Ovary (tissue), 9 donors: Measurements from ENCODE around the gene PCED1B. TPM values are rescaled to one million over a fixed set of nuclear protein-coding genes. Genes with fewer than 3 reads are reported as not detected.

Source experiments
- DNase-seq, 5 donors: peaks; one replicate each; pipeline ENCODE4 v3.0.0-alpha.2; 2019 to 2020
- H3K27ac ChIP-seq, 2 donors: fragments of 200-600 bp; one replicate each; pipeline versions ENCODE4 v1.5.1 to v1.8.0; 2019 to 2022
- H3K27me3 ChIP-seq: fragments of 200-600 bp; one replicate; pipeline ENCODE4 v1.8.0; 2022
- H3K36me3 ChIP-seq: fragments of 200-600 bp; sonication (generic); one replicate; pipeline ENCODE4 v1.5.1; 2019
- H3K4me1 ChIP-seq: one replicate; pipeline ENCODE4 v1.8.1; 2013; ENCODE audit warnings: mild to moderate bottlenecking, moderate library complexity; ENCODE audit not compliant: insufficient read depth
- H3K4me3 ChIP-seq: fragments of 200-600 bp; sonication (generic); one replicate; pipeline ENCODE4 v1.5.1; 2017
- H3K9me3 ChIP-seq, 2 donors: fragments of 200-600 bp in 1 of 2; sonication (generic) in 1 of 2; one replicate each; pipeline versions ENCODE4 v1.5.1 to v1.8.1; 2013 to 2019; ENCODE audit warnings: mild to moderate bottlenecking in 1 of 2, moderate library complexity in 1 of 2
- EP300 ChIP-seq: sonication (generic); formaldehyde crosslinking; IDR thresholded peaks from one replicate; pipeline ENCODE4 v1.6.1; 2017; ENCODE audit warnings: antibody characterized with exemption
- POLR2A ChIP-seq: fragments of 450-650 bp; IDR thresholded peaks from one replicate; pipeline ENCODE4 v1.6.1; 2017; ENCODE audit warnings: antibody characterized with exemption, mild to moderate bottlenecking, moderate library complexity
- WGBS, 3 donors: extraction: QIAGEN DNeasy Blood & Tissue Kit in 1 of 3; methylation state at CpG; one replicate each; pipeline versions ENCODE4 v1.1.5 to v1.1.7; 2013 to 2017; 5-methylcytosine and 5-hydroxymethylcytosine counted together
- intact Hi-C, 4 donors: fragments of 100-400 bp; cut with DNase I; formaldehyde crosslinking; loops; one replicate each; pipeline versions ENCODE4 v1.11.0 to v1.15.1; 2022 to 2023
- microRNA-seq, 3 donors: library from miRNA; unstranded; fragments of <30 nt; microRNA quantifications; one replicate each; pipeline versions ENCODE4 to v1.2.0, GENCODE V29; 2019 to 2020
- polyA plus RNA-seq, 2 donors: library from polyadenylated mRNA; stranded (reverse); fragments of 200-250 nt in 1 of 2; fragments of 350-450 nt in 1 of 2; fragmentation: Illumina TruSeq in 1 of 2; extraction: RNeasy Lipid Tissue Mini Kit (QIAGEN cat#74804) in 1 of 2; gene quantifications; one replicate each; pipeline ENCODE4 v1.2.3, GENCODE V29; 2013 to 2014
- small RNA-seq: library from RNA; depleted of rRNA; stranded (forward); fragments of <200 nt; gene quantifications from one replicate; pipeline ENCODE3, GENCODE V24; 2016
- total RNA-seq, 7 donors: library from RNA; depleted of rRNA in 2 of 7; stranded (reverse); fragments of >200 nt in 2 of 7; fragmentation: NEBNext Ultra II Directional in 3 of 7; extraction: Animal tissue kit (Norgen Biotek cat#: 25700) in 3 of 7; gene quantifications; one replicate each; pipeline versions ENCODE4 v1.1.0 to v1.2.4, GENCODE V29; 2016 to 2023
- TF ChIP-seq, protein P1 (sequence below), 3 donors: fragments of 450-650 bp in 2 of 3; fragments of 200-600 bp in 1 of 3; IDR thresholded peaks; one replicate each; pipeline versions ENCODE4 v1.5.1 to v1.8.0; 2016 to 2022; ENCODE audit warnings: antibody characterized with exemption in 3 of 3, mild to moderate bottlenecking in 1 of 3
- donor health status: DM: no; HTN: no; CAD: no; lungs with moderate emphysema.
- donor health status: DM: no; HTN: no; CAD: no.
- donor health status: Bipolar disorder and iron deficiency.
- donor health status: DM: yes; HTN: yes; CAD: no.
- donor health status: DM: no; HTN: no; CAD: no.
- donor health status: DM: yes; HTN: yes; CAD: no.

The PCED1B gene
- total and polyA plus RNA-seq, 9 donors, result 9.9 to 27.2 (median 13.0) TPM

DNA sequence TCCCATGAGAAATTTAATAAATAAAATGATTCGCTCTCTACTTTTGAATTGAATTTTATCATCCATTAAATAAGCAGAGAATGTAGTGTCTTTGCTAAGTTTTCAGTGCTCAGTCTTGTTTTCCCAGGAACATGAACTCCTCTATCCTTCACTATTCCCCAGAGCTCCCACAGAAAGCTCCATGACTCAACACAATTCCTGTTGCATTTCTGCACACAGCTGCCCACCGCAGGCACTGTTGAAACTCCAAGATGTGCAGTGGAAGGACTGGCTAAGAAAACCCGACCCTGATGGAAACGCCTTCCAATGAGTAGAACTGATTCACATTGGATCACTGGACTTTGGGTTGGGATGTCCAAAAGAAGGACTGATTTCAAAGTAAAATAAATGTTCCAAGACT is 202.8 kb downstream of the PCED1B start:
- no peaks in the 10 kb centered on the region for H3K27me3 ChIP-seq
- no peaks in the 10 kb centered on the region for H3K4me1 ChIP-seq
- 67 to 77% (median 70%) methylated on average over 4 of the region's 4 CpGs for whole genome bisulfite sequencing, 3 donors
- H3K9me3 ChIP-seq, result no peaks in the 10 kb centered on the region
- no peak for DNase-seq
- H3K27ac ChIP-seq, result no peak overlapping the region
- TF ChIP-seq POLR2A (no peak), EP300 (no peak)
- TF ChIP-seq, protein P1, sequence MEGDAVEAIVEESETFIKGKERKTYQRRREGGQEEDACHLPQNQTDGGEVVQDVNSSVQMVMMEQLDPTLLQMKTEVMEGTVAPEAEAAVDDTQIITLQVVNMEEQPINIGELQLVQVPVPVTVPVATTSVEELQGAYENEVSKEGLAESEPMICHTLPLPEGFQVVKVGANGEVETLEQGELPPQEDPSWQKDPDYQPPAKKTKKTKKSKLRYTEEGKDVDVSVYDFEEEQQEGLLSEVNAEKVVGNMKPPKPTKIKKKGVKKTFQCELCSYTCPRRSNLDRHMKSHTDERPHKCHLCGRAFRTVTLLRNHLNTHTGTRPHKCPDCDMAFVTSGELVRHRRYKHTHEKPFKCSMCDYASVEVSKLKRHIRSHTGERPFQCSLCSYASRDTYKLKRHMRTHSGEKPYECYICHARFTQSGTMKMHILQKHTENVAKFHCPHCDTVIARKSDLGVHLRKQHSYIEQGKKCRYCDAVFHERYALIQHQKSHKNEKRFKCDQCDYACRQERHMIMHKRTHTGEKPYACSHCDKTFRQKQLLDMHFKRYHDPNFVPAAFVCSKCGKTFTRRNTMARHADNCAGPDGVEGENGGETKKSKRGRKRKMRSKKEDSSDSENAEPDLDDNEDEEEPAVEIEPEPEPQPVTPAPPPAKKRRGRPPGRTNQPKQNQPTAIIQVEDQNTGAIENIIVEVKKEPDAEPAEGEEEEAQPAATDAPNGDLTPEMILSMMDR (IDR thresholded peaks at IDR 0.05), result no peak
- intact Hi-C loops, result no loop called here
- H3K36me3 ChIP-seq, result no peaks in the 10 kb centered on the region
- H3K4me3 ChIP-seq, result no peak overlapping the region

Small RNA genes lying within 50 kb of the gene (microRNA-seq; reads per million reads assigned to microRNA genes)
- gene MIR4698, result 0 reads per million in 3 donors

Small RNA genes lying within 50 kb of the gene (small RNA-seq; reads per million reads assigned to genes)
- not detected for gene MIR4698

Other genes with a start within 250 kb of the PCED1B start
- gene AMIGO2, start 338 bp downstream of the PCED1B start, total RNA-seq, result 10 to 100 TPM; 13.1 to 65.5 (median 31.4) TPM
- 10 to 100 TPM; 14.4 to 29.2 TPM for gene AMIGO2, start 338 bp downstream of the PCED1B start, polyA plus RNA-seq